GM12872 (cell line): ENCODE data around the gene P4HB.

Experiments
- TF ChIP-seq, protein P1 (sequence below): IDR thresholded peaks from 3 replicates; pipeline ENCODE4 v1.5.1; 2011; ENCODE audit warnings: low read depth, mild to moderate bottlenecking, low read length, moderate library complexity; ENCODE audit not compliant: insufficient read depth

Gene P4HB

DNA sequence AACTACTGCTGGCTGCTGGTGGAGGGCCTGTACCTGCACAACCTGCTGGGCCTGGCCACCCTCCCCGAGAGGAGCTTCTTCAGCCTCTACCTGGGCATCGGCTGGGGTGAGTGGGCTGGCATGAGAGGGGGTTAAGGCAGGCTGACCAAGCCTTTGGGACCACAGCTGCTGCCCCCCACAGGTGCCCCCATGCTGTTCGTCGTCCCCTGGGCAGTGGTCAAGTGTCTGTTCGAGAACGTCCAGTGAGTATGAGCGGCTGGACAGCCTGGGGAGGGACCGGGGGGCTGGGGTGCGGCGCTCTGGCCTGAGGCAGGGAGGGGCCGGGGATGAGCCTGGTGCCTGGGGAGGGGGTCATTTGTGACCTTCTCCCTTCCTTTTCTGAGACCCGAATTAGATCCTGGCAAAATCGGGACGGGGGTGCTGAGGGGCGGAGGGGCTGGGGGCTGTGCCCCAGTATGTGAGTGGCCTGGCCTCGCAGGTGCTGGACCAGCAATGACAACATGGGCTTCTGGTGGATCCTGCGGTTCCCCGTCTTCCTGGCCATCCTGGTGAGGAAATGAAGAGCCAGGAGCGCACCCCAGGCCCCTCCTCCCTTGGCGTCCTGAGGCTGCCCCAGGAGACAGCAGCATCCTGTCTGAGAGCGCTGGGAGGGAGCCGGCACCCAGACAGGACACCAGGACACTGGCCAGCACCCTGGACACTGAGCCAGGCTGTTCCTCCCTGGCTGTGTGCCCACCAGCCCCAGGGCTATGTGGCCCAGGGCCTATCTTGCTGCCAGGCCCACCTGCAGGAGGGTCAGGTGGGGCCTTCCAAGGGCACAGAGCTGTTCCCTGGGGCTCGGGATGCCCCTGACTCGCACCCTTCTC is 48.4 kb downstream of the P4HB start:
- TF ChIP-seq, protein P1, sequence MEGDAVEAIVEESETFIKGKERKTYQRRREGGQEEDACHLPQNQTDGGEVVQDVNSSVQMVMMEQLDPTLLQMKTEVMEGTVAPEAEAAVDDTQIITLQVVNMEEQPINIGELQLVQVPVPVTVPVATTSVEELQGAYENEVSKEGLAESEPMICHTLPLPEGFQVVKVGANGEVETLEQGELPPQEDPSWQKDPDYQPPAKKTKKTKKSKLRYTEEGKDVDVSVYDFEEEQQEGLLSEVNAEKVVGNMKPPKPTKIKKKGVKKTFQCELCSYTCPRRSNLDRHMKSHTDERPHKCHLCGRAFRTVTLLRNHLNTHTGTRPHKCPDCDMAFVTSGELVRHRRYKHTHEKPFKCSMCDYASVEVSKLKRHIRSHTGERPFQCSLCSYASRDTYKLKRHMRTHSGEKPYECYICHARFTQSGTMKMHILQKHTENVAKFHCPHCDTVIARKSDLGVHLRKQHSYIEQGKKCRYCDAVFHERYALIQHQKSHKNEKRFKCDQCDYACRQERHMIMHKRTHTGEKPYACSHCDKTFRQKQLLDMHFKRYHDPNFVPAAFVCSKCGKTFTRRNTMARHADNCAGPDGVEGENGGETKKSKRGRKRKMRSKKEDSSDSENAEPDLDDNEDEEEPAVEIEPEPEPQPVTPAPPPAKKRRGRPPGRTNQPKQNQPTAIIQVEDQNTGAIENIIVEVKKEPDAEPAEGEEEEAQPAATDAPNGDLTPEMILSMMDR: no peak

GRCh38 chr17:81810892-81811704 is 49.2 kb downstream of the P4HB start:
- TF ChIP-seq, protein P1: no peak

- TF ChIP-seq, protein P1: no peak
These were observed 49.9 kb downstream of the P4HB start for GRCh38 chr17:81810476-81810875.

DNA sequence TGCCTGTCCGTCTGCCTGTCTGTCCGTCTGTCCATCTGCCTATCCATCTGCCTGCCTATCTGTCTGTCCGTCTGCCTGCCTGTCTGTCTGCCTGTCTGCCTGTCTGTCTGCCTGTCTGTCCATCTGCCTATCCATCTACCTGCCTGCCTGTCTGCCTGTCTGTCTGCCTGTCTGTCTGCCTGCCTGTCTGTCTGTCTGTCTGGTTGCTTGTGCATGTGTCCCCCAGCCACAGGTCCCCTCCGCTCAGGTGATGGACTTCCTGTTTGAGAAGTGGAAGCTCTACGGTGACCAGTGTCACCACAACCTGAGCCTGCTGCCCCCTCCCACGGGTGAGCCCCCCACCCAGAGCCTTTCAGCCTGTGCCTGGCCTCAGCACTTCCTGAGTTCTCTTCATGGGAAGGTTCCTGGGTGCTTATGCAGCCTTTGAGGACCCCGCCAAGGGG is 50.8 kb downstream of the P4HB start:
- TF ChIP-seq, protein P1: no peak

DNA sequence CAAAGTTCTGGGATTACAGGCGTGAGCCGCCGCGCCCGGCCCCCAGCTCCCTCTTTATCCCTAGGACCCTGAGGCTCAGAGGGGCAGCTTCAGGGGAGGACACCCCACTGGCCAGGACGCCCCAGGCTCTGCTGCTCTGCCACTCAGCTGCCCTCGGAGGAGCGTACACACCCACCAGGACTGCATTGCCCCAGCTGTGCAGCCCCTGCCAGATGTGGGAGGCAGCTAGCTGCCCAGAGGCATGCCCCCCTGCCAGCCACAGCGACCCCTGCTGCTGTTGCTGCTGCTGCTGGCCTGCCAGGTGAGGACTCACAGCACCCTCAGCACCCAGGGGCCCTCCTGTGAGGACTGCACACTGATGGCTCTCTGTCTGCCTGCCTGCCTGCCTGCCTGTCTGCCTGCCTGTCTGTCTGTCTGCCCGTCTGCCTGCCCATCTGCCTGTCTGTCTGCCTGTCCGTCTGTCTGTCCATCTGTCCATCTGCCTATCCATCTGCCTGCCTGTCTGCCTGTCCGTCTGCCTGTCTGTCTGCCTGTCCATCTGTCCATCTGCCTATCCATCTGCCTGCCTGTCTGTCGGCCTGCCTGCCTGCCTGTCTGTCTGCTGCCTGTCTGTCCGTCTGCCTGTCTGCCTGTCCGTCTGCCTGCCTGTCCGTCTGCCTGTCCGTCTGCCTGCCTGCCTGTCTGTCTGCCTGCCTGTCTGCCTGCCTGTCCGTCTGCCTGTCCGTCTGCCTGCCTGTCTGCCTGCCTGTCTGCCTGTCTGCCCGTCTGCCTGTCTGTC is 51.4 kb downstream of the P4HB start:
- TF ChIP-seq, protein P1: peak; percentile 34; the same call in 1 of the 3 replicates

DNA sequence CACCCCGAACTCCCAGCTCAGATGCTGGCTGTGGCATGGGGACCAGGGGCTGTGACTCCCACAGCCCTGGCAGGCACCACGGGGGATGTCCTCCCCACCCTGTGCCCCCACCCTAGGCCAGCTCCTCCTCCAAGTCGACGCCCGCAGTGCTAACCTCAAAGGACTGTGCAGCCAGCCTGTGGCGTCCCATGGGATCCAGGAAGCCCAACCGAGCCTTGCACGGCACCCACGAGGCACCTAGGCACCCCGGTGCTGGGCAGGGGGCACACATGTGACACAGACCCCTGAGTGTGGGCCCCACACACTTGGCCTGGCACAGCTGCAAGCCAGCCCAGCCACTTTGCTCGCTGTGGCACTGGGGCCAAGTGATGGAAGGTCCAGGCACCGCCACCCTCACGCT is 52.5 kb downstream of the P4HB start:
- TF ChIP-seq, protein P1: no peak

GRCh38 chr17:81807210-81807719 is 53.1 kb downstream of the P4HB start:
- TF ChIP-seq, protein P1: no peak
